ENCODE results near the gene WDR47. TPM values are rescaled to one million over a fixed set of nuclear protein-coding genes. Genes with fewer than 3 reads are reported as not detected.
A peak's percentile ranks its signal among the peaks of the same experiment; 100 is the strongest.

WDR47 gene
- total RNA-seq, 1 donor from 2014 or later = 11.5 TPM

DNA sequence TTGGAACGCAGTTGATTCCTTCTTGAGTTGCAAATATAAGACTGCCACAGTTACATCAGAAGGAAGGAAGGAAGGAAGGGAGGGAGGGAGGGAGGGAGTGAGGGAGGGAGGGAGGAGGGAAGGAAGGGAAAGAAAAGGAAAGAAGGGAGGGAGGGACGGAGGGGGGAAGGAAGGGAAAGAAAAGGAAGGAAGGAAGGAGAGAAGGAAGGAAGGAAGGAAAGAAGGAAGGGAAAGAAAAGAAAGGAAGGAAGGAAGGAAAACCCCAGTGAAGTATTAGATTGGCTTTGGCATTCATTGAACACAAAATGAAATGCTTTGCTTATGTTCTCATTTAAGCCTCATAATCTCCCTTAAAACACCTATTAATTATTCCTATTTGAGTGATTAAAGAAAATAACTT lies 6.4 kb upstream of the WDR47 start:
- TF ChIP-seq, protein P1, sequence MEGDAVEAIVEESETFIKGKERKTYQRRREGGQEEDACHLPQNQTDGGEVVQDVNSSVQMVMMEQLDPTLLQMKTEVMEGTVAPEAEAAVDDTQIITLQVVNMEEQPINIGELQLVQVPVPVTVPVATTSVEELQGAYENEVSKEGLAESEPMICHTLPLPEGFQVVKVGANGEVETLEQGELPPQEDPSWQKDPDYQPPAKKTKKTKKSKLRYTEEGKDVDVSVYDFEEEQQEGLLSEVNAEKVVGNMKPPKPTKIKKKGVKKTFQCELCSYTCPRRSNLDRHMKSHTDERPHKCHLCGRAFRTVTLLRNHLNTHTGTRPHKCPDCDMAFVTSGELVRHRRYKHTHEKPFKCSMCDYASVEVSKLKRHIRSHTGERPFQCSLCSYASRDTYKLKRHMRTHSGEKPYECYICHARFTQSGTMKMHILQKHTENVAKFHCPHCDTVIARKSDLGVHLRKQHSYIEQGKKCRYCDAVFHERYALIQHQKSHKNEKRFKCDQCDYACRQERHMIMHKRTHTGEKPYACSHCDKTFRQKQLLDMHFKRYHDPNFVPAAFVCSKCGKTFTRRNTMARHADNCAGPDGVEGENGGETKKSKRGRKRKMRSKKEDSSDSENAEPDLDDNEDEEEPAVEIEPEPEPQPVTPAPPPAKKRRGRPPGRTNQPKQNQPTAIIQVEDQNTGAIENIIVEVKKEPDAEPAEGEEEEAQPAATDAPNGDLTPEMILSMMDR (IDR thresholded peaks at IDR 0.05; ENCODE audit: insufficient read depth, low read length, poor library complexity, severe bottlenecking) = no peak
- no peaks in the 10 kb centered on the region for H3K27me3 ChIP-seq (ENCODE audit: control insufficient read depth, insufficient read depth, low read length)
- no peaks in the 10 kb centered on the region for H3K36me3 ChIP-seq (ENCODE audit: control insufficient read depth, insufficient read depth, low read length)
- H3K4me3 ChIP-seq (ENCODE audit: low read depth, low read length) = no peak overlapping the region
- no peak for DNase-seq (ENCODE audit: low read depth)

DNA sequence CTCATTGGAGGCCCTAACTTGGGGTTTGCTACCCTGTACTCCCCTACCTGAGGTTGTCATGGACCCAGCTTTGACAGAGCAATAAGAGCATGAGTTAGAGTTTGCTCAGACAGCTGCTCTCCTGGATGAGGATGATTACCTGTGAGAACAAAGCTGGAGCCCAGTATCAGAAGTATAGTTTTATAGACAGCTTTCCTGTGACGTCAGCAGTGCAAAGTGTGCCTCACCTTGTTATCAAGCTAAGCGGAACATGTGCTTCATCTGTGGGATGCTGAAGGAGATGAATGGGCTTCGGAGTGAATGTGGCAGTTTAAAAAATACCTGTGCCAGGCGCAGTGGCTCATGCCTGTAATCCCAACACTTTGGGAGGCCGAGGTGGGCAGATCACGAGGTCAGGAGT lies 5.4 kb upstream of the WDR47 start:
- TF ChIP-seq, protein P1 (IDR thresholded peaks at IDR 0.05; ENCODE audit: insufficient read depth, low read length, poor library complexity, severe bottlenecking) = no peak
- Histone ChIP-seq H3K27me3 (ENCODE audit: control insufficient read depth, insufficient read depth, low read length) (no peaks in the 10 kb centered on the region), H3K4me3 (ENCODE audit: low read depth, low read length) (no peak overlapping the region), H3K36me3 (ENCODE audit: control insufficient read depth, insufficient read depth, low read length) (no peaks in the 10 kb centered on the region)
- DNase-seq (ENCODE audit: low read depth) = no peak

- no peak for DNase-seq (ENCODE audit: low read depth)
- TF ChIP-seq, protein P1 (IDR thresholded peaks at IDR 0.05; ENCODE audit: insufficient read depth, low read length, poor library complexity, severe bottlenecking) = no peak
- H3K36me3 ChIP-seq (ENCODE audit: control insufficient read depth, insufficient read depth, low read length) = no peaks in the 10 kb centered on the region
- H3K27me3 ChIP-seq (ENCODE audit: control insufficient read depth, insufficient read depth, low read length) = no peaks in the 10 kb centered on the region
- no peak overlapping the region for H3K4me3 ChIP-seq (ENCODE audit: low read depth, low read length)
Measured at GRCh38 chr1:109046671-109047070, 4.8 kb upstream of the WDR47 start.

DNA sequence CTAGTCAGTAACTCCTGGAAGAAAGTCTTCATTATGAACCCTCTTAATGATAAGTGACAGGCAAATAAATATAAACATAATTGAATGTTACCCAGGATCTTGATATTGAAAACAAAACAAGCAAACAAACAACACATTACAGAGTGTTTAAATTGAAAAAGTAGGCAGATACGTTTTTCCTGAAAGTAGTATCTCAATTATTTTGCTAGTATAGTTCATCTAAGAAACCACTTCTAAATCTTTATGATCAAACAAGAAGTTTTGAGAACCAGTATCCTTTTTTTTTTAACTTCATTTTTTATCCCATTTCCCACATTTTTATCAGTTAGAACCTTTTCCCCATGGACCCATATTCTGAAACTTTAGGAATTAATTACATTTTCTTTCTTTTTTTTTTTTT lies 3.7 kb upstream of the WDR47 start:
- Histone ChIP-seq H3K4me3 (ENCODE audit: low read depth, low read length) (no peak overlapping the region), H3K36me3 (ENCODE audit: control insufficient read depth, insufficient read depth, low read length) (no peaks in the 10 kb centered on the region), H3K27me3 (ENCODE audit: control insufficient read depth, insufficient read depth, low read length) (no peaks in the 10 kb centered on the region)
- no peak for DNase-seq (ENCODE audit: low read depth)
- TF ChIP-seq, protein P1 (IDR thresholded peaks at IDR 0.05; ENCODE audit: insufficient read depth, low read length, poor library complexity, severe bottlenecking) = no peak

DNA sequence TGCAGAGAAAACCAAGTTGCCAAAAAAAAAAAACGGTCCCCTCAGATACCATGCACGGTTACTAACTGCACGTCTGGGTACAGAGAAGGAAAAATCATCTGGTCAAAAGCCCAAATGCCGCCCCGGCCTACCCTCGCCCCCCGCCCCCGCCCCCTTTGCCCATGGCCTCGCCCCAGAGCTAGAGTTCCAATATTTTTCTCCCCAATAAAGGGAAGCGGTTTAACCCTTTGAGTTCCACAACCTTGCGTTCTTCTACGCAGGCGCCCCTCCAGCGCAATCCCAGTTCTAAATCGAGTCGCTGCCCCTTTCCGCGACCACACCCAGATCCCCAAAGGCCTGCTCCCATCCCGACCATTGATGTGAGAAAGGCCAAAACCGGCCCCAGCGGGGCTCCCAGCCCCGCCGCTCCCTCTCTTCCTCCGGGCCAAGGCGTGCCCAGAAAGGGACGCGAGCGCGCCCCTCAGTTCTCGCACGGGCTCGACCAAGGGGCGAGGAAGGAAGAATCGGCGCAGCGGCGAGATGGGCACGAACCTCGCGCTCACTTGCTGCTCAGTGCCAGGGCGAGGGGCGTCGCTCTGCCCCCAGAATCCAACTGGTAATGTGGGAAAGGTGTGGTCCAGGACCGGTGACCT lies 797 bp downstream of the WDR47 start:
- DNase-seq (ENCODE audit: low read depth) = no peak
- Histone ChIP-seq H3K27me3 (ENCODE audit: control insufficient read depth, insufficient read depth, low read length) (no peaks in the 10 kb centered on the region), H3K4me3 (ENCODE audit: low read depth, low read length) (peak overlapping the region; percentile 90), H3K36me3 (ENCODE audit: control insufficient read depth, insufficient read depth, low read length) (no peaks in the 10 kb centered on the region)
- TF ChIP-seq, protein P1 (IDR thresholded peaks at IDR 0.05; ENCODE audit: insufficient read depth, low read length, poor library complexity, severe bottlenecking) = no peak

DNA sequence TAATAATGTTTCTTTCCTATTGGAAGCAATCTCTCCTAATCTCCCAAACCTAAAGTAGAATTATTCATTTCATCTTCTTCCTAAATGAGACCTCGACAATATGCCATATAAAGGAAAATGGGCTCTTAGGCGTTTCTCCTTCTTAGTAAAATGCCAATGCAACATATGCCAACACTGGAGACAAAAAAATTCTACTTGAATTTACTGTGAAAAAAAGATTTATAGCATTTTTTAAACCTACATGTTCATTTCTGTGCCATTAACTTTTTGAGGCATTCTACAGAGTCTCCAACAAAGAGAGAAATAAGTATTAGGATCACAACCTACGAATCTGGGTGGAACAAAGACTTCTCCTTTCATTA lies 1.3 kb downstream of the WDR47 start:
- no peaks in the 10 kb centered on the region for H3K36me3 ChIP-seq (ENCODE audit: control insufficient read depth, insufficient read depth, low read length)
- H3K27me3 ChIP-seq (ENCODE audit: control insufficient read depth, insufficient read depth, low read length) = no peaks in the 10 kb centered on the region
- TF ChIP-seq, protein P1 (IDR thresholded peaks at IDR 0.05; ENCODE audit: insufficient read depth, low read length, poor library complexity, severe bottlenecking) = no peak
- H3K4me3 ChIP-seq (ENCODE audit: low read depth, low read length) = peak overlapping the region; percentile 90
- no peak for DNase-seq (ENCODE audit: low read depth)
